ENCODE measurements around the gene DIAPH2.
"Not testable (repeated sequence)": the region's sequence is repeated elsewhere in the genome, so short reads cannot be mapped to it uniquely, and the experiment has no call there.

The DIAPH2 gene

GRCh38 chrX:96833333-96833732 is 148.7 kb downstream of the DIAPH2 start:
- no peak for DNase-seq (ENCODE audit: low spot score)

- no peak for DNase-seq (ENCODE audit: low spot score)
Measured at GRCh38 chrX:96834137-96834536, 149.5 kb downstream of the DIAPH2 start.

- DNase-seq (ENCODE audit: low spot score): no peak
Measured at GRCh38 chrX:96835660-96836289, 151.1 kb downstream of the DIAPH2 start.

- no peak for DNase-seq (ENCODE audit: low spot score)
Measured at GRCh38 chrX:96837808-96838207, 153.2 kb downstream of the DIAPH2 start.

GRCh38 chrX:96838537-96838936 is 153.9 kb downstream of the DIAPH2 start:
- DNase-seq (ENCODE audit: low spot score): no peak

GRCh38 chrX:96841325-96841724 is 156.7 kb downstream of the DIAPH2 start:
- no peak for DNase-seq (ENCODE audit: low spot score)

- not testable (repeated sequence) for DNase-seq (ENCODE audit: low spot score)
Measured at GRCh38 chrX:96841866-96842265, 157.2 kb downstream of the DIAPH2 start.

GRCh38 chrX:96843566-96843965 is 158.9 kb downstream of the DIAPH2 start:
- DNase-seq (ENCODE audit: low spot score): no peak

- no peak for DNase-seq (ENCODE audit: low spot score)
Measured at GRCh38 chrX:96846841-96847240, 162.2 kb downstream of the DIAPH2 start.

- not testable (repeated sequence) for DNase-seq (ENCODE audit: low spot score)
Measured at GRCh38 chrX:96859422-96859821, 174.8 kb downstream of the DIAPH2 start.

GRCh38 chrX:96861218-96861617 is 176.6 kb downstream of the DIAPH2 start:
- DNase-seq (ENCODE audit: low spot score): no peak

GRCh38 chrX:96861661-96862060 is 177.0 kb downstream of the DIAPH2 start:
- no peak for DNase-seq (ENCODE audit: low spot score)

GRCh38 chrX:96883608-96884007 is 199.0 kb downstream of the DIAPH2 start, which contains the start of gene RPA4:
TSS of gene RPA4 (plus strand) at chrX:96883908. CDS start at chrX:96884311, 403 bp downstream.
- DNase-seq (ENCODE audit: low spot score): no peak

GRCh38 chrX:96884027-96884426 is 199.4 kb downstream of the DIAPH2 start:
- DNase-seq (ENCODE audit: low spot score): no peak

GRCh38 chrX:96889726-96890125 is 205.1 kb downstream of the DIAPH2 start:
- DNase-seq (ENCODE audit: low spot score): no peak

GRCh38 chrX:96906741-96907140 is 222.1 kb downstream of the DIAPH2 start:
- DNase-seq (ENCODE audit: low spot score): no peak

GRCh38 chrX:96907516-96908272 is 223.1 kb downstream of the DIAPH2 start:
- no peak for DNase-seq (ENCODE audit: low spot score)

- DNase-seq (ENCODE audit: low spot score): no peak
Measured at GRCh38 chrX:96909291-96909690, 224.6 kb downstream of the DIAPH2 start.

GRCh38 chrX:96918864-96919263 is 234.2 kb downstream of the DIAPH2 start:
- DNase-seq (ENCODE audit: low spot score): no peak

GRCh38 chrX:96919672-96920071 is 235.0 kb downstream of the DIAPH2 start:
- DNase-seq (ENCODE audit: low spot score): no peak

GRCh38 chrX:96924581-96924980 is 239.9 kb downstream of the DIAPH2 start:
- DNase-seq (ENCODE audit: low spot score): no peak

GRCh38 chrX:96929036-96929435 is 244.4 kb downstream of the DIAPH2 start:
- no peak for DNase-seq (ENCODE audit: low spot score)

GRCh38 chrX:96957718-96958117 is 273.1 kb downstream of the DIAPH2 start:
- DNase-seq (ENCODE audit: low spot score): no peak

- DNase-seq (ENCODE audit: low spot score): no peak
Measured at GRCh38 chrX:96971812-96972211, 287.2 kb downstream of the DIAPH2 start.
